Right ventricle myocardium superior (tissue), 1 donor: Measurements from ENCODE around the gene TTC28. TPM values are rescaled to one million over a fixed set of nuclear protein-coding genes. Genes with fewer than 3 reads are reported as not detected.
"Not testable (repeated sequence)": the region's sequence is repeated elsewhere in the genome, so short reads cannot be mapped to it uniquely, and the experiment has no call there.

Experiments
- ATAC-seq: fragments of 200-7000 bp; cut with Tn5 transposase; one replicate; pipeline ENCODE4 v1.9.1; 2020; ENCODE audit warnings: mild to moderate bottlenecking; ENCODE audit not compliant: poor library complexity
- DNase-seq: peaks from one replicate; pipeline ENCODE4 v3.0.0-alpha.2; 2020
- intact Hi-C: fragments of 100-400 bp; cut with DNase I; formaldehyde crosslinking; loops from one replicate; pipeline ENCODE4 v1.11.2; 2022
- total RNA-seq: library from RNA; stranded (reverse); fragmentation: NEBNext Ultra II Directional; extraction: Animal tissue kit (Norgen Biotek cat#: 25700); gene quantifications from one replicate; pipeline ENCODE4 v1.2.1, GENCODE V29; 2021
- donor health status: DM: no; HTN: yes; CAD: no; lungs with severe emphysema.

TTC28 gene
- total RNA-seq, 1 donor from 2014 or later: 12.2 TPM

GRCh38 chr22:28365371-28365770 is 314.3 kb downstream of the TTC28 start:
- DNase-seq (no peak), ATAC-seq (no peak)
- intact Hi-C loops: no loop called here

- intact Hi-C loops, ATAC-seq, DNase-seq: not testable (repeated sequence)
Observed at GRCh38 chr22:28364105-28364504, 315.5 kb downstream of the TTC28 start.

- intact Hi-C loops: no loop called here
- no peak for ATAC-seq
- DNase-seq: no peak
Observed at GRCh38 chr22:28360939-28361338, 318.7 kb downstream of the TTC28 start.

- intact Hi-C loops: loop anchor here (10.0 kb wide), 1 partner anchor 66 kb away; no protein-coding TSS in a partner anchor
- no peak for ATAC-seq
- no peak for DNase-seq
Observed at GRCh38 chr22:28358312-28358711, 321.3 kb downstream of the TTC28 start.

- ATAC-seq: no peak
- intact Hi-C loops: loop anchor here (10.0 kb wide), 1 partner anchor 68 kb away; no protein-coding TSS in a partner anchor
- no peak for DNase-seq
Observed at GRCh38 chr22:28357193-28357592, 322.4 kb downstream of the TTC28 start.

GRCh38 chr22:28351476-28351875 is 328.2 kb downstream of the TTC28 start:
- ATAC-seq (no peak), DNase-seq (no peak)
- intact Hi-C loops: loop anchor here (10.0 kb wide), 1 partner anchor 73 kb away; no protein-coding TSS in a partner anchor

GRCh38 chr22:28348613-28349609 is 330.7 kb downstream of the TTC28 start:
- no peak for ATAC-seq
- no peak for DNase-seq
- intact Hi-C loops: no loop called here

GRCh38 chr22:28346308-28346707 is 333.3 kb downstream of the TTC28 start:
- intact Hi-C loops: no loop called here
- ATAC-seq: peak; percentile 88
- DNase-seq: no peak

GRCh38 chr22:28344918-28345703 is 334.5 kb downstream of the TTC28 start:
- DNase-seq (peak; percentile 43), ATAC-seq (peak; percentile 66)
- intact Hi-C loops: no loop called here

- ATAC-seq (no peak), DNase-seq (no peak)
- intact Hi-C loops: no loop called here
Observed at GRCh38 chr22:28341001-28341400, 338.6 kb downstream of the TTC28 start.

GRCh38 chr22:28333088-28333487 is 346.6 kb downstream of the TTC28 start:
- intact Hi-C loops: no loop called here
- ATAC-seq (no peak), DNase-seq (no peak)

- ATAC-seq: no peak
- intact Hi-C loops: no loop called here
- DNase-seq: no peak
Observed at GRCh38 chr22:28332410-28332809, 347.2 kb downstream of the TTC28 start.

- intact Hi-C loops: no loop called here
- ATAC-seq: no peak
- no peak for DNase-seq
Observed at GRCh38 chr22:28331695-28332094, 347.9 kb downstream of the TTC28 start.

- no peak for DNase-seq
- intact Hi-C loops: no loop called here
- ATAC-seq: peak; percentile 79
Observed at GRCh38 chr22:28329186-28330073, 350.2 kb downstream of the TTC28 start.

- ATAC-seq (no peak), DNase-seq (no peak)
- intact Hi-C loops: no loop called here
Observed at GRCh38 chr22:28328756-28329155, 350.9 kb downstream of the TTC28 start.

GRCh38 chr22:28316014-28316413 is 363.6 kb downstream of the TTC28 start:
- DNase-seq: no peak
- intact Hi-C loops: no loop called here
- no peak for ATAC-seq

GRCh38 chr22:28314959-28315358 is 364.7 kb downstream of the TTC28 start:
- intact Hi-C loops: no loop called here
- no peak for DNase-seq
- no peak for ATAC-seq

GRCh38 chr22:28310299-28310698 is 369.3 kb downstream of the TTC28 start:
- ATAC-seq (no peak), DNase-seq (no peak)
- intact Hi-C loops: no loop called here
